Keratinocyte (primary cell): ENCODE data around the gene LMNTD1. TPM values are rescaled to one million over a fixed set of nuclear protein-coding genes. Genes with fewer than 3 reads are reported as not detected.

Experiments used
- DNase-seq: peaks from one replicate; pipeline ENCODE4 v3.0.0-alpha.2; 2011; ENCODE audit warnings: low read depth, missing footprints, low spot score
- FAIRE-seq: peaks from 2 replicates; lab custom pipeline; 2011; peaks lifted over from hg19 to GRCh38; lab: Jason Lieb, UNC
- H2AFZ ChIP-seq: 2 replicates; pipeline ENCODE4 v1.6.0; 2012; ENCODE audit warnings: low read length, control low read depth, inconsistent platforms; ENCODE audit not compliant: control insufficient read depth
- H3K27ac ChIP-seq: 2 replicates; pipeline ENCODE4 v1.5.1; 2011; ENCODE audit warnings: low read length; ENCODE audit not compliant: control insufficient read depth, insufficient read depth
- H3K27me3 ChIP-seq: 3 replicates; pipeline ENCODE4 v1.6.0; 2011; ENCODE audit warnings: low read length; ENCODE audit not compliant: control insufficient read depth, insufficient read depth; ENCODE audit errors: extremely low read depth
- H3K36me3 ChIP-seq, 2 experiments: 2 replicates in 1 of 2; 3 replicates in 1 of 2; pipeline ENCODE4 v1.5.1; 2011; ENCODE audit warnings: low read length in 2 of 2, mild to moderate bottlenecking in 1 of 2; ENCODE audit not compliant: control insufficient read depth in 2 of 2, insufficient read depth in 2 of 2; ENCODE audit errors: extremely low read depth in 1 of 2
- H3K4me1 ChIP-seq: 3 replicates; pipeline ENCODE4 v1.5.1; 2011; ENCODE audit warnings: low read length; ENCODE audit not compliant: control insufficient read depth, insufficient read depth; ENCODE audit errors: extremely low read depth
- H3K4me2 ChIP-seq: 3 replicates; pipeline ENCODE4 v1.6.0; 2011; ENCODE audit warnings: low read depth, low read length; ENCODE audit not compliant: control insufficient read depth, insufficient read depth; ENCODE audit errors: extremely low read depth
- H3K4me3 ChIP-seq, 3 experiments: fragments of 200-600 bp in 1 of 3; sonication (generic) in 1 of 3; 2 replicates in 2 of 3; 3 replicates in 1 of 3; pipeline ENCODE4 v1.5.1; 2011 to 2016; ENCODE audit warnings: low read length in 3 of 3, mild to moderate bottlenecking in 3 of 3, control low read depth in 2 of 3, inconsistent platforms in 1 of 3, low read depth in 1 of 3, mixed read lengths in 1 of 3, mixed run types in 1 of 3, moderate library complexity in 1 of 3; ENCODE audit not compliant: control insufficient read depth in 2 of 3, insufficient read depth in 2 of 3; ENCODE audit errors: extremely low read depth in 1 of 3
- H3K79me2 ChIP-seq: 2 replicates; pipeline ENCODE4 v1.6.0; 2012; ENCODE audit warnings: low read length; ENCODE audit not compliant: control insufficient read depth, insufficient read depth
- H3K9ac ChIP-seq: 3 replicates; pipeline ENCODE4 v1.6.0; 2011; ENCODE audit warnings: low read length; ENCODE audit not compliant: control insufficient read depth, insufficient read depth; ENCODE audit errors: extremely low read depth
- H3K9me1 ChIP-seq: 3 replicates; pipeline ENCODE4 v1.6.0; 2011; ENCODE audit warnings: low read length; ENCODE audit not compliant: control insufficient read depth, insufficient read depth; ENCODE audit errors: extremely low read depth
- H3K9me3 ChIP-seq: 2 replicates; pipeline ENCODE4 v1.5.1; 2012; ENCODE audit warnings: low read depth, low read length; ENCODE audit not compliant: control insufficient read depth
- H4K20me1 ChIP-seq: 3 replicates; pipeline ENCODE4 v1.6.0; 2011; ENCODE audit warnings: low read length; ENCODE audit not compliant: control insufficient read depth, insufficient read depth; ENCODE audit errors: extremely low read depth
- EZH2 ChIP-seq: IDR thresholded peaks from one replicate; pipeline ENCODE4 v1.6.1; 2012; ENCODE audit warnings: inconsistent platforms, mild to moderate bottlenecking, low read length, moderate library complexity
- dilution Hi-C: fragments of 300-500 bp; cut with MboI; formaldehyde crosslinking; loops from one replicate; pipeline ENCODE4 v1.7.0; 2020; ENCODE audit warnings: low sequenced_read_pairs; ENCODE audit not compliant: extremely low pct_ligation_motif_present
- polyA plus RNA-seq, 5 experiments: library from polyadenylated mRNA; depleted of rRNA in 3 of 5; stranded (reverse) in 3 of 5; stranded (forward) in 1 of 5; unstranded in 1 of 5; fragments of >200 nt; gene quantifications; 1 replicate in 1 of 5; 2 replicates in 3 of 5; 3 replicates in 1 of 5; pipeline versions ENCODE4 v1.2.1 to v1.2.3, GENCODE V29; 2011 to 2012; ENCODE audit warnings: missing spikeins in 2 of 5, low read depth in 1 of 5, low replicate concordance in 1 of 5
- TF ChIP-seq, protein P1 (sequence below), 3 experiments: IDR thresholded peaks in 1 of 3; conservative IDR thresholded peaks in 1 of 3; optimal IDR thresholded peaks in 1 of 3; 2 replicates in 2 of 3; 3 replicates in 1 of 3; pipeline versions ENCODE3 to v1.5.1; 2011; ENCODE audit warnings: low read length in 3 of 3, mild to moderate bottlenecking in 3 of 3, moderate library complexity in 2 of 3, control low read depth in 1 of 3, inconsistent platforms in 1 of 3; ENCODE audit not compliant: insufficient read depth in 2 of 3; ENCODE audit errors: extremely low read depth in 1 of 3

Gene LMNTD1
- polyA plus RNA-seq, 1 donor (not counting 4 experiments of a cell fraction or from before 2014, with no cell fraction given), result 0.42 TPM

DNA sequence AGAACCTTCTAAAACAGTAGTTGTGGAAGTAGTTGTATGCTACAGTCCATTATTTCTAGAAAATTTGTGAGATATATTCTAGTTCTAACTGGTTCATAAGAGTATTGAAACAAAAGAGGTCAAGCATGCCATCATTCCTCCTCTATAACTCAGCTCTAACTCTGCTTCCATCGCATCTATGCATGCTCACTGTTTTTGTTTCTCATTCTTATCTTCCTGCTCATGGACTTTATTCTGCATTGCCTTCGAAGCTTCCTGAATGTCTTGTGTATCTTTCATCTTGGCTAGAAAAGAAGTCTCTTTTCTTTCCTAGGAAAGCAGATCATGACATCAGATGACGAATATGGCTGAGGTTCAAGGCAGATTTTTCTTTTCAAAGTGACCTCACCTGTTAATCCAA is 402 bp downstream of the LMNTD1 start:
- Histone ChIP-seq H2AFZ (no peak overlapping the region), H3K4me2 (no peak overlapping the region), H3K27me3 (no peaks in the 10 kb centered on the region), H3K79me2 (no peaks in the 10 kb centered on the region), H4K20me1 (no peaks in the 10 kb centered on the region), H3K9ac (no peak overlapping the region), H3K36me3 (no peaks in the 10 kb centered on the region), H3K4me1 (no peaks in the 10 kb centered on the region), H3K9me1 (no peaks in the 10 kb centered on the region), H3K27ac (no peak overlapping the region), H3K9me3 (no peaks in the 10 kb centered on the region), H3K4me3 (no peak overlapping the region)
- no peak for DNase-seq
- dilution Hi-C loops, result no loop called here
- TF ChIP-seq EZH2, result no peak
- TF ChIP-seq, protein P1, sequence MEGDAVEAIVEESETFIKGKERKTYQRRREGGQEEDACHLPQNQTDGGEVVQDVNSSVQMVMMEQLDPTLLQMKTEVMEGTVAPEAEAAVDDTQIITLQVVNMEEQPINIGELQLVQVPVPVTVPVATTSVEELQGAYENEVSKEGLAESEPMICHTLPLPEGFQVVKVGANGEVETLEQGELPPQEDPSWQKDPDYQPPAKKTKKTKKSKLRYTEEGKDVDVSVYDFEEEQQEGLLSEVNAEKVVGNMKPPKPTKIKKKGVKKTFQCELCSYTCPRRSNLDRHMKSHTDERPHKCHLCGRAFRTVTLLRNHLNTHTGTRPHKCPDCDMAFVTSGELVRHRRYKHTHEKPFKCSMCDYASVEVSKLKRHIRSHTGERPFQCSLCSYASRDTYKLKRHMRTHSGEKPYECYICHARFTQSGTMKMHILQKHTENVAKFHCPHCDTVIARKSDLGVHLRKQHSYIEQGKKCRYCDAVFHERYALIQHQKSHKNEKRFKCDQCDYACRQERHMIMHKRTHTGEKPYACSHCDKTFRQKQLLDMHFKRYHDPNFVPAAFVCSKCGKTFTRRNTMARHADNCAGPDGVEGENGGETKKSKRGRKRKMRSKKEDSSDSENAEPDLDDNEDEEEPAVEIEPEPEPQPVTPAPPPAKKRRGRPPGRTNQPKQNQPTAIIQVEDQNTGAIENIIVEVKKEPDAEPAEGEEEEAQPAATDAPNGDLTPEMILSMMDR (optimal IDR thresholded peaks at IDR 0.05 in 1 of 3, IDR thresholded peaks at IDR 0.05 in 1 of 3, conservative IDR thresholded peaks at IDR 0.05 in 1 of 3; ENCODE audit: extremely low read depth in 1 of 3, insufficient read depth in 2 of 3, low read length in 3 of 3), result no peak
- FAIRE-seq, result no peak

DNA sequence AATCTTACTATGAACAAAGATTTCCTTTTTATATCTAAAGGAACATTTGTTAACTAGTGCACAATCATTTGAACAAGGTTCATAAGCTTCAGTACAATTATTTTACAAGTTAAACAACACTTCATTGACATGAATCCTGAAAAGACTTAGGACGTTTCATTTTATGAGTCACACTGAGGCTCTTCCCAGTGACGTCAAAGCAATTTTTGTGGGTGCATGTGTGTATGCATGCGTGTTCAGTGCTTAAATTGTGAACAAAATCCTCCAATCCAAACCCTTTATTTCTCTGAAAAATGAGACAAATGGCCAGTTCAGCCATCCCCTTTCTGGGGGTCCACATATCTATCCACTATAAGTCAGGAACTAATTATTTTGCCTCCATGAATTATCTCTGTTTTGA is 2.9 kb downstream of the LMNTD1 start:
- no peak for FAIRE-seq
- H3K4me2 ChIP-seq, result no peak overlapping the region
- no peak overlapping the region for H3K4me3 ChIP-seq
- H3K9me3 ChIP-seq, result no peaks in the 10 kb centered on the region
- TF ChIP-seq, protein P1 (optimal IDR thresholded peaks at IDR 0.05 in 1 of 3, IDR thresholded peaks at IDR 0.05 in 1 of 3, conservative IDR thresholded peaks at IDR 0.05 in 1 of 3; ENCODE audit: extremely low read depth in 1 of 3, insufficient read depth in 2 of 3, low read length in 3 of 3), result no peak
- TF ChIP-seq EZH2, result no peak
- H3K79me2 ChIP-seq, result no peaks in the 10 kb centered on the region
- no peak overlapping the region for H3K27ac ChIP-seq
- DNase-seq, result no peak
- H3K27me3 ChIP-seq, result no peaks in the 10 kb centered on the region
- no peaks in the 10 kb centered on the region for H4K20me1 ChIP-seq
- H3K9ac ChIP-seq, result no peak overlapping the region
- H3K4me1 ChIP-seq, result no peaks in the 10 kb centered on the region
- dilution Hi-C loops, result no loop called here
- no peaks in the 10 kb centered on the region for H3K36me3 ChIP-seq
- no peaks in the 10 kb centered on the region for H3K9me1 ChIP-seq
- no peak overlapping the region for H2AFZ ChIP-seq
